Kidney epithelial cell (primary cell): ENCODE measurements around the gene LMO4. TPM values are rescaled to one million over a fixed set of nuclear protein-coding genes. Genes with fewer than 3 reads are reported as not detected.
A peak's percentile ranks its signal among the peaks of the same experiment; 100 is the strongest.

Source experiments
- DNase-seq: peaks from one replicate; pipeline ENCODE4 v3.0.0-alpha.2; 2010; ENCODE audit warnings: low read depth
- H3K27me3 ChIP-seq: 2 replicates; pipeline ENCODE4 v1.6.0; 2011; ENCODE audit warnings: low read length; ENCODE audit not compliant: control insufficient read depth, insufficient read depth
- H3K36me3 ChIP-seq: 2 replicates; pipeline ENCODE4 v1.5.1; 2011; ENCODE audit warnings: low read length; ENCODE audit not compliant: control insufficient read depth, insufficient read depth
- H3K4me3 ChIP-seq: 2 replicates; pipeline ENCODE4 v1.5.1; 2011; ENCODE audit warnings: low read depth, mild to moderate bottlenecking, control low read depth, low read length
- CTCF ChIP-seq: IDR thresholded peaks from 2 replicates; pipeline ENCODE4 v1.5.1; 2011; ENCODE audit warnings: mild to moderate bottlenecking, moderate library complexity, low read length, control low read depth, inconsistent platforms; ENCODE audit not compliant: insufficient read depth, poor library complexity, severe bottlenecking
- total RNA-seq: library from RNA; depleted of rRNA; stranded (reverse); fragments of >200 nt; gene quantifications from 2 replicates; pipeline ENCODE4 v1.2.3, GENCODE V29; 2015

LMO4 gene, protein sequence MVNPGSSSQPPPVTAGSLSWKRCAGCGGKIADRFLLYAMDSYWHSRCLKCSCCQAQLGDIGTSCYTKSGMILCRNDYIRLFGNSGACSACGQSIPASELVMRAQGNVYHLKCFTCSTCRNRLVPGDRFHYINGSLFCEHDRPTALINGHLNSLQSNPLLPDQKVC
- 38.7 and 43.5 TPM in 2 replicates for total RNA-seq

DNA sequence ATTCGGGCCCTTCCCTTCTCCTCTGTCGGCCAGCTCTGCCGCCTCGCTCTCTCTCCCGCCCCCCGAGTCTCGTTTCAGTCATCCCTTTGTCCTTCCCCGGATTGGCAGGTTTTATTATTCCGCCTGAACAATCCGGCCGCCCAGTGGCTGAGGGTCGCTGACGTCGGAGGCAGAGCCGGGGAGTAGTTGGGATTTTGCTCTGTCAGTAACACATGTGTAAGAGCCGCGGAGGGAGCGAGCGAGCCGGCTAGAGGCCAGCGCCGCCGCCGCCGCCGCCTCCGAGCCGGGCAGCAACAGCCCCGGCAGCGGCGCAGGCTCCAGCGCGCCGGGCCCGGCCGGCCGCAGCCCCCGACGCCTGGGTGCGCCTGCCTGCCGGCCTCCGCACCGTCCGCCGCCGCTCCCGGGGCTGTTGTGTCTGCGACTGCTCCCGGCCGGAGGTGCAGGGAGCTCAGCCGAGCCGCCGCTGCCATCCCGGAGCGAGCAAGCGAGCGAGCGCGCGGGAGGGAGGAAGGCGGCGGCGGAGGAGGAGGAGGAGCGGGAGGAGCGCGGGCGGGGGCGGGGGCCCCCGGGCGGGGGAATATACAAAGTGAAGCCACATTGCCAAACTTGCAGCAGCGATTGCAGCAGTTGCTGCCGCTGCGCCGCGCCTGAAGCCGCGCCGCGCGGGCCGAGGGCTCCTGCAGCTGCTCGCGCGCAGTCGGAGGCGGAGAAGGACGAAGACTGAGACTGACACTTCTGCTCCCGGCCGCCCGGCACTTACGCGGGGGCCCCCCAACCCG, at the start of gene LMO4:
Gene LMO4 (plus strand): TSS at position 609 of the 779 bp plus-strand sequence. CDS start 3,136 bp downstream, outside the sequence.
- DNase-seq = peak; percentile 86
- no peak for TF ChIP-seq CTCF
- Histone ChIP-seq H3K36me3 (no peaks in the 10 kb centered on the region), H3K4me3 (peak within 1 kb of the TSS; percentile 88), H3K27me3 (no peaks in the 10 kb centered on the region)

- no peak for DNase-seq
- no peak for TF ChIP-seq CTCF
- H3K4me3 ChIP-seq = no peak overlapping the region
- no peaks in the 10 kb centered on the region for H3K27me3 ChIP-seq
- no peaks in the 10 kb centered on the region for H3K36me3 ChIP-seq
Measured at GRCh38 chr1:87279536-87279875, 49.2 kb upstream of the LMO4 start.

DNA sequence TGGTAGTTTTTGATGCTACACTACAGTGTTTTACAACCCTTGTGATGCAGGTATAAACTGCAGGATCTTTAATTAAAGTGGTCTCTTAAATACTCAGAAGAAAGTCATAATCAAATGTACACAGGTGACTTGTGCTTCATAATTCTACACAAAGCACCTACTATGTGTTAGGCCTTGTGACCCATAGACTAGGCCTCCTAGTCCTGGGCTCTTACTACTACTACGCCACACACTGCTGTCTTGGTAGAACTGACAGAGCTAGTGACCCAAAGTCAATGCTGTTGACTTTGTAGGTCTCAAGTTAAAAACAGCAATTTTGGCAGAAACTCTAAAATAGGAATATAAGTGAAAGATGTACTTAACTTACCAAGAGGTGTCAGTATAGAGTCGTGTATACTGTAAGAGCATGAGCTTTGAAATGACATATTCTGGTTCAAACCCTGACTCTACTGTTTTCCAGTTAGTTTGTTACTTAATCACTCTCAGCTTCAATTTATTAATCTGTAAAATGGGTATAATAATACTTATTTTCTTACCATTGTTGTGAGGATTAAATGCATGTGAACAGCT, 48.6 kb upstream of the LMO4 start:
- DNase-seq = no peak
- no peak for TF ChIP-seq CTCF
- no peaks in the 10 kb centered on the region for H3K36me3 ChIP-seq

DNA sequence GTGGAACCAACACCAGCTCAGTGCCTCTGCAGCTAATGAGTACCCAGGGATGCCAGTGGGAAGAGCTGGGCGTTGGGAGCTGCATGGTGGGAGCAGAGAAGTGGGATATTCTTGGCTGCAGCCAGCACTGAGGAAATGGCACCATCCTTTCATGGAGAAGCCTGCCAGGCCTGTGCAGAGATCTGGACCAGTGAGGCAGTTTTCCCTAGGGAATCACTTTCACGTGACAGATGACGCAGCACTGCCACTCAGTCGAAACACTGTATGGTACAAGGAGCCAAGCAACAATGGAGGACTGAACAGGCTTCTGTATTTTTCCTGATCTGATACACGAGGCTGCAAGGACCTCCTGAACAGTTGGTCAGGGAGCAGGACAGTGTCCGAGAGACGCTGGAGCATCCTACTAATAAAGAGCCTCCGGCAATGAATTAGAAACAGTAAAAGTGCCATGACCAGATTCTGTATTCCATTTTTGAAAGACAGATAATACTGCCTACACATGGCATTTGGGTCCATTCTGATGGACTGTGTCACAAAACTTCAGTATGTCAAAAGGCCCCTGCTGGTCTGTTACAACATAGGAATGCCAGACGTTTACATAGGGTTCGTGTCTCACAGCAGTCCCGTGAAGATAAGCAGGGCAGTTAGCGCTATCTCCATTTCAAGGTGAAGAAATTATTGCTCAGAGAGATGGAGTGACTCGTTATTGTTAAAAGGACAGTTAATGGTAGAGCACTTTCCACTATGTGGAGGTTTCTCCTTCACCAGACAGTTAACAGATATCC, 44.0 kb upstream of the LMO4 start:
- Histone ChIP-seq H3K4me3 (no peak overlapping the region), H3K27me3 (no peaks in the 10 kb centered on the region), H3K36me3 (no peaks in the 10 kb centered on the region)
- TF ChIP-seq CTCF = no peak
- no peak for DNase-seq

More for the DNA sequence above, 48.6 kb upstream of the LMO4 start:
- no peaks in the 10 kb centered on the region for H3K27me3 ChIP-seq
- no peak overlapping the region for H3K4me3 ChIP-seq

DNA sequence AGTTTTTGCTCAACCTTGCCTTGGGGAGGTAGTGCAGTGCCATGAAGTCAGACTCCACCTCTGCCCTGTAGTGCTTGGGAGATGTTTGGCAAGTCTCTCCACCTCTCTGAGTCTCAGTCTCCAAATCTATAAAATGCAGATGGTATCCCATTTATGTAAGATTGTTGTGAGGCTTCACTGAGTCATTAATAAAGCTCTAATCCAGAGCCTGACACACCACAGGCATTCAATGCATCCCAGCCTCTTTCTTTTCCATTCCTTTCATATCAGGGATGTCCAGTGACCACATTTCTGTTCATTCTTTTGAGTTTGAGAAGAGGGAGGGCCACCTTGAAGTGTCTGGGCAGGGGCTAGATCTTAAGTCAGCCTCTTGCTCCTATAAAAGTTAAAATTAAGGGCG, 37.6 kb upstream of the LMO4 start:
- TF ChIP-seq CTCF = no peak
- H3K36me3 ChIP-seq = no peaks in the 10 kb centered on the region
- DNase-seq = no peak
- H3K4me3 ChIP-seq = no peak overlapping the region
- H3K27me3 ChIP-seq = no peaks in the 10 kb centered on the region
